Spinal cord (tissue), 10 donors: ENCODE results near the gene OR8U1. TPM values are rescaled to one million over a fixed set of nuclear protein-coding genes. Genes with fewer than 3 reads are reported as not detected.
"Not testable (repeated sequence)": the region's sequence is repeated elsewhere in the genome, so short reads cannot be mapped to it uniquely, and the experiment has no call there.

Experiments
- DNase-seq, 6 donors: peaks; one replicate each; pipeline versions ENCODE4 v3.0.0 to v3.0.0-alpha.2; 2013 to 2015; ENCODE audit warnings: low spot score in 6 of 6, low read depth in 4 of 6
- H3K27ac ChIP-seq: one replicate; pipeline ENCODE4 v1.5.1; 2013; ENCODE audit warnings: low read depth, low read length, control low read depth
- H3K27me3 ChIP-seq: one replicate; pipeline ENCODE4 v1.6.1; 2013; ENCODE audit warnings: low read length; ENCODE audit not compliant: control insufficient read depth, insufficient read depth
- H3K36me3 ChIP-seq: one replicate; pipeline ENCODE4 v1.6.1; 2013; ENCODE audit warnings: low read length; ENCODE audit not compliant: control insufficient read depth, insufficient read depth
- H3K4me1 ChIP-seq: one replicate; pipeline ENCODE4 v1.6.1; 2013; ENCODE audit warnings: low read length; ENCODE audit not compliant: control insufficient read depth, insufficient read depth
- H3K4me3 ChIP-seq: one replicate; pipeline ENCODE4 v1.5.1; 2013; ENCODE audit warnings: low read depth, low read length, control low read depth
- H3K9me3 ChIP-seq: one replicate; pipeline ENCODE4 v1.6.1; 2013; ENCODE audit warnings: low read length; ENCODE audit not compliant: control insufficient read depth, insufficient read depth
- WGBS: methylation state at CpG from one replicate; pipeline ENCODE4 v1.1.5; 2013; ENCODE audit warnings: missing lambda C conversion rate; ENCODE audit not compliant: insufficient coverage; 5-methylcytosine and 5-hydroxymethylcytosine counted together
- long read RNA-seq, 4 donors: transcript quantifications; one replicate each; lab custom pipeline, GENCODE V29; 2026
- polyA plus RNA-seq, 2 donors: library from polyadenylated mRNA; unstranded; fragments of 120-200 nt; gene quantifications; one replicate each; pipeline ENCODE4 v1.2.1, GENCODE V29; 2013; ENCODE audit not compliant: insufficient read length in 2 of 2
- total RNA-seq, 2 donors: library from RNA; depleted of rRNA in 1 of 2; stranded (reverse); fragments of 120-200 nt in 1 of 2; fragments of >200 nt in 1 of 2; gene quantifications; one replicate each; pipeline versions ENCODE4 v1.2.3 to v1.2.4, GENCODE V29; 2013 to 2014
- donor health status: healthy.

The OR8U1 gene
- total RNA-seq (not detected), polyA plus RNA-seq (not detected)
- long read RNA-seq, donor 1, result 0 reads
- long read RNA-seq, donor 2, result 0 reads
- long read RNA-seq, donor 3, result 0 reads
- long read RNA-seq, donor 4, result 0 reads

DNA sequence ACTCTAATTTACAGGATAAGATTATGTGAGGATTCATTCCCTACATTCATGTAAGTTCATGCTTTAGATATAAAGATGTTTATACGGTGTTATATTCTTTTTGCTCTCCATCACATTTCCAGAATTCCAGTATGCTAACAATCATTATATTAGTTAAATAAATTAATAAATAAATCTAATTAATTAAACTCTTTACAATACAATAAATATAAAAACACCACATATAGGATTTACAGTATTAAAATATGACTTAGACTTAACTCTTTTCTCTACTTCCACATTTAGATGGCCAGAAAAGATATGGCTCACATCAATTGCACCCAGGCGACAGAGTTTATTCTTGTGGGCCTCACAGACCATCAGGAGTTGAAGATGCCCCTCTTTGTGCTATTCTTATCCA lies at the start of gene OR8U1:
Gene OR8U1, plus strand, starts transcription at position 301 of the 400 bp plus-strand sequence. Its CDS starts 0 bp downstream, at position 301.
- Histone ChIP-seq H3K9me3 (no peaks in the 10 kb centered on the region), H3K4me1 (no peaks in the 10 kb centered on the region), H3K4me3 (no peak within 1 kb of the TSS), H3K27ac (no peak within 1 kb of the TSS), H3K27me3 (no peaks in the 10 kb centered on the region), H3K36me3 (no peaks in the 10 kb centered on the region)
- no peak for DNase-seq
- 50% methylated on average over 1 of the region's 2 CpGs for WGBS

DNA sequence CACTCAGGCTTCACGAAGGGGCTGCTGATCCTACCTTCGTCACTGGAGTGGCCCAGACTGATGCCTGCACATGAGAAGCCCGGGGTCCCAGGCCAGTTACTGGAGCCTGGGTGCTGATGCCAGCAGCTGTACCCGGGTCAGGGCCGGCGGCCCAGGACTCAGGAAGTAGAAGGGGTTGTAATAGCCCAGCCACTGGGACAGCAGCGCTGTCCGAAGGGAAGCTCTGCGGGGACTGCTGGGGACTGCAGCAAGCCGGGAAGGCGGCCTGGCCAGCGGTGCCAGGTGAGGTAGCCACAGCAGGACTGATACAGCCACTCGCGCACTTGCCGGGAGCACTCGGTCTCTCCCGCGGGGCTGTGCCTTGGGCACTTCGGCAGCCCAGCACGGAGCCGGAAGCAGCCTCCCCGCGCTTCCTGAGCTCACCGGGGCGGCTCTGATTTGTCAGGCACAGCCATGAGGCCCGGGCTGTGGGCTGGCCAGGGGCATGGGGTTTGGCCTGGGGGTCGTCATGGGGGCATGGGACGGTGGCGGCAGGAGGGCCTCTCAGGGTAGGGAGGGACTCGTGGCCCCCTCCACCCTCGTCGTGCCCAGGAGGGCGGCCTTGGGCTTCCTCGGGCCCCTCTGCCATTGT lies 43.4 kb upstream of the OR8U1 start:
- H3K27me3 ChIP-seq, result no peaks in the 10 kb centered on the region
- no peak overlapping the region for H3K4me3 ChIP-seq
- H3K4me1 ChIP-seq, result no peaks in the 10 kb centered on the region
- H3K36me3 ChIP-seq, result no peaks in the 10 kb centered on the region
- DNase-seq, result no peak
- H3K9me3 ChIP-seq, result peaks cover under 1% of the 10 kb centered on the region
- no peak overlapping the region for H3K27ac ChIP-seq
- WGBS, result 94% methylated on average over 34 of the region's 34 CpGs

DNA sequence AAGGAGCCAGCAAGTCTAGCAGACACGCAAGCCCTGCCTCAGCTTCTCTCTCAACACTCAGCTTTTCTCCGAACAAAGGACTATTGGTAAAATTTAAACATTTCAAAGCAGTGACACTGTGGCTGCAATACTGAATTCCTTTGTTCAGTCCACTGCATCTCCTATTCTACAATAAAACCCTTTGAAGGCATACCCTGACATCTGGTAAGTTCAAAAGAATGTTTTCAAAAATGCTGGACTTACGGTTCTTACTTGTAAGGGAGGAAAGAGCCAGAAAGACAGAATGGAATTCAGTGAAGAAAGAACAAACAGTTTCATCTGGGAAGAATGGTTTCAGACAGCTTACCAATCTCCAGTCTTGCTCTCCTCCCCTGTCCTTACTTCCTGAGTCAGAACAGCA lies 42.3 kb upstream of the OR8U1 start:
- WGBS, result 89% methylated on average over 2 of the region's 3 CpGs
- Histone ChIP-seq H3K27me3 (no peaks in the 10 kb centered on the region), H3K4me1 (no peaks in the 10 kb centered on the region), H3K27ac (no peak overlapping the region), H3K9me3 (peaks cover 2% of the 10 kb centered on the region), H3K4me3 (no peak overlapping the region), H3K36me3 (no peaks in the 10 kb centered on the region)
- peak in 1 of 6 donors; percentile 1 for DNase-seq

DNA sequence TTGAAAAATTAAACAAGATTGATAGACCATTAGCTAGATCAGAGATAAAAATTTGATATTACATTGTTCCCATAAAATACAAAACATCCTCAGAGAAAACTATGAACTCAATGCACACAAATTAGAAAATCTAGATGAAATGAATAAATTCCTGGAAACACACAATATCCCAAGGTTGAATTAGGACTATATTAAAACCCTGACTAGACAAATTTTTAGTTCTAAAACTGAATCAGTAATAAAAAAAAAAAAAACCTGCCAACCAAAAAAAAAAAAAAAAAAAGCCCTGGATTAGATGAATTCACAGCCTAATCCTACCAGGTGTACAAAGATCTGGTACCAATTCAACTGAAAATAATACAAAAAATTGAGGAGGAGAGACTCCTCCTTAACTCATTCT lies 35.1 kb upstream of the OR8U1 start:
- H3K9me3 ChIP-seq, result peaks cover 4% of the 10 kb centered on the region
- no peaks in the 10 kb centered on the region for H3K27me3 ChIP-seq
- no peak overlapping the region for H3K27ac ChIP-seq
- H3K4me1 ChIP-seq, result no peaks in the 10 kb centered on the region
- no peak for DNase-seq
- H3K4me3 ChIP-seq, result no peak overlapping the region
- no peaks in the 10 kb centered on the region for H3K36me3 ChIP-seq

DNA sequence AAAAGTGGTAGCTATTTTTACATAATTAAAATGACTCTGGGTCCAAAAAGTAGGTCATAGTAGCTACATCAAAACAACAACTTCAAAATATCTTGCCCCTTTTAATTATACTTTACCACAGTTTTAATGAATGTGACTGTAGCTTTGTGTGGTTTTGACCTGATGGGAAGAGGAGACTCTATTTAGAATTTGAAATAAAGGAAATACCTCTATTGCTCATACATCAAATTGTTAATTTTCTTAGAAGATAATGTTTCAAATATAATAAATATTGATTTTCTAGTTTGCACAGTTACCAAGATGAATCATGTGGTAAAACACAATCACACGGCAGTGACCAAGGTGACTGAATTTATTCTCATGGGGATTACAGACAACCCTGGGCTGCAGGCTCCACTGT lies 29.7 kb upstream of the OR8U1 start, which contains the start of gene OR8K1:
Gene OR8K1, plus strand, starts transcription at position 301 of the 400 bp plus-strand sequence. Its CDS starts 0 bp downstream, at position 301.
- no peaks in the 10 kb centered on the region for H3K9me3 ChIP-seq
- DNase-seq, result no peak
- no peak within 1 kb of the TSS for H3K4me3 ChIP-seq
- 100% methylated on average over 1 of the region's 1 CpG for WGBS
- H3K27me3 ChIP-seq, result no peaks in the 10 kb centered on the region
- H3K36me3 ChIP-seq, result no peaks in the 10 kb centered on the region
- H3K27ac ChIP-seq, result no peak within 1 kb of the TSS
- no peaks in the 10 kb centered on the region for H3K4me1 ChIP-seq

DNA sequence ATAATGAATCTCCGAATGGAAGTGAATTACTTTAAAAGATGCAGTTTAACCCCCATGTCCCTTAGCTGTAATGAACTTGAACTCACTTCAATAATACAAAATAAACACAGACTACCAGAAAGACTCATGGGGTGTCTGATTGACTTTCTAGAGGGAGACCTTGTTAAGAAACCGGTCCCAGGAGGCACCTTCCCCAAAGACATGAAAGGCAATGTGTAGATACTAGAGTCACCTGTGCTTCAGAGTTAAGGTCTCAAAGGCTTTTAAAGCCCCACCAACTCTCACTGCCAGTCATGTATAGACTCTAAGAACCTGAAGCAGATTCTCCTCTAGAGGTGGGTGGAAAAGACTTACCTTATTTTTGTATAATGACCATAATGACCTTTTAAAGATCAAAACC lies 21.4 kb upstream of the OR8U1 start, which contains the start of gene OR8J1:
Gene OR8J1, plus strand, starts transcription at position 301 of the 400 bp plus-strand sequence. CDS start 5,956 bp downstream, outside the sequence.
- no CpG with 5 or more reads among the region's 2 CpGs for WGBS
- H3K27me3 ChIP-seq, result no peaks in the 10 kb centered on the region
- no peaks in the 10 kb centered on the region for H3K36me3 ChIP-seq
- no peak for DNase-seq
- no peaks in the 10 kb centered on the region for H3K4me1 ChIP-seq
- no peaks in the 10 kb centered on the region for H3K9me3 ChIP-seq
- no peak within 1 kb of the TSS for H3K27ac ChIP-seq
- no peak within 1 kb of the TSS for H3K4me3 ChIP-seq

DNA sequence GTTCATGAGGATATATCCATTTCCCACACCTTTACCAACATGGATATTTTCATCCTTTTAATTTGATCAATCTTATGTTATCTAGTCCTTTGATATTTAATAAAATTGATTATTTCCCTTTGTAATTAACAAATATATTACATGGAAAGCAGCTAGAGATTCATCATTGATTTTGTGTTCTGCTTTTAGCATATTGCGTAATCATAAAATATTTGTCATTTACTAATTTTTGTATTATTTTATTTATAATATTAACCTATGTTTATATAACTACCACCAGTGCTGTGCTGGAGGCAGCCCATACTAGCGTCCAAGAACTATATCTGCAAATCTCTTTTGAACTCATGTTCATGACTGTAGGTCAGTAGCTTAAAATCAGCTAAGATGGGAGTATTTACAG lies 4.7 kb downstream of the OR8U1 start:
- Histone ChIP-seq H3K4me3 (no peak overlapping the region), H3K27ac (no peak overlapping the region), H3K36me3 (no peaks in the 10 kb centered on the region), H3K9me3 (no peaks in the 10 kb centered on the region), H3K4me1 (no peaks in the 10 kb centered on the region), H3K27me3 (no peaks in the 10 kb centered on the region)
- DNase-seq, result no peak
- no CpG with 5 or more reads among the region's 2 CpGs for WGBS

DNA sequence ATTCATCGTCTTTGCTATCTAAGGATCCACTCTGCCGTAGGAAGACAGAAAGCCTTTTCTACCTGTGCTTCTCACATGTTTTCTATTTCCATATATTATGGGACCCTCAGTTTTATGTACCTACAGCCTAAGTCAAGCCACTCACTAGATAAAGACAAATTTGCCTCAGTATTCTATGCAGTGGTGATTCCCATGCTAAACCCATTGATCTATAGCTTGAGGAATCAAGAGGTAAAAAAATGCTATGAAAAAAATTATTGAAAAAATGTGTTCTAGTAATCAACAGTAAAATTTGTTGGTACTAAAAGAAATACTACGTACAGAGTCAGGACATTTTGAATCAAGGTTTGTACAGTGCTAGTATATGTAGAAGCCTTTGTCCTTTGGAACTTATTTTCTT lies 19.0 kb downstream of the OR8U1 start:
- 90% methylated on average over 3 of the region's 3 CpGs for WGBS
- H3K9me3 ChIP-seq, result no peaks in the 10 kb centered on the region
- H3K27ac ChIP-seq, result no peak overlapping the region
- no peaks in the 10 kb centered on the region for H3K36me3 ChIP-seq
- H3K27me3 ChIP-seq, result no peaks in the 10 kb centered on the region
- H3K4me1 ChIP-seq, result no peaks in the 10 kb centered on the region
- no peak overlapping the region for H3K4me3 ChIP-seq
- no peak for DNase-seq

DNA sequence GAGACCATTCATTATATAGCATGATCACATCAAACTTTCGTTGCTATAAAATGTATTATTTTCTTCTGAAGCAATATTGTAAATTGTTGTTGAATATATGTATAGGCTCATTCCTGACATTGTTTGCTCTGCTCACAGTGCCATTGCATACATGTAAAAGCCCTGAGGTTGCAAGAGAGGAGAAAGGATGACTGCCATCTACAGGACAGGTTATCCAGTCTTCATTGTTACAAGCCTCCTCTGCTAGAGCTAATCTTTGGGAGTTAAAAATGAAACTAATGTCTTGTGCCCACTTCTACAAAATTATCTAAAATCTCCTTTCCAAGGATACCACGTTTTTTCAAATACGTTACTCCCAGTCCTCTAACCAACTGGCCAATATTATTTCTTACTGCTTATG lies 20.6 kb downstream of the OR8U1 start:
- no peaks in the 10 kb centered on the region for H3K9me3 ChIP-seq
- no peak for DNase-seq
- WGBS, result 79% methylated on average over 2 of the region's 3 CpGs
- H3K27ac ChIP-seq, result no peak overlapping the region
- no peak overlapping the region for H3K4me3 ChIP-seq
- no peaks in the 10 kb centered on the region for H3K4me1 ChIP-seq
- no peaks in the 10 kb centered on the region for H3K27me3 ChIP-seq
- no peaks in the 10 kb centered on the region for H3K36me3 ChIP-seq

DNA sequence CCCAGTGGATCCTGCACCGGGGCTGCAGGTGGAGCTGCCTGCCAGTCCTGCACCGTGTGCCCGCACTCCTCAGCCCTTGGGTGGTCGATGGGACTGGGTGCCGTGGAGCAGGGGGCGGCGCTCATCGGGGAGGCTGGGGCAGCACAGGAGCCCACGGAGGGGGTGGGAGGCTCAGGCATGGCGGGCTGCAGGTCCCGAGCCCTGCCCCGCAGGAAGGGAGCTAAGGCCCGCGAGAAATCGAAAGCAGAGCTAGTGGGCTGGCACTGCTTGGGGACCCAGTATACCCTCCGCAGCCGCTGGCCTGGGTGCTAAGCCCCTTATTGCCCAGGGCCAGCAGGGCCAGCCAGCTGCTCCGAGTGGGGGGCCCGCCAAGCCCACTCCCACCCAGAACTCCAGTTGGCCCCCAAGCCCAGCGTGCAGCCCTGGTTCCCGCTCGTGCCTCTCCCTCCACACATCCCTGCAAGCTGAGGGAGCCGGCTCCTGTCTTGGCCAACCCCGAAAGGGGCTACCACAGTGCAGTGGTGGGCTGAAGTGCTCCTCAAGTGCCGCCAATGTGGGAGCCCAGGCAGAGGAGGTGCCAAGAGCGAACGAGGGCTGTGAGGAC lies 26.5 kb downstream of the OR8U1 start:
- H3K4me1 ChIP-seq, H3K4me3 ChIP-seq, DNase-seq, H3K9me3 ChIP-seq, H3K27me3 ChIP-seq, H3K27ac ChIP-seq, H3K36me3 ChIP-seq: not testable (repeated sequence)
- 97% methylated on average over 24 of the region's 27 CpGs for WGBS
